Mesothelial cell of epicardium (in vitro differentiated cells): ENCODE results near the gene CA11. TPM values are rescaled to one million over a fixed set of nuclear protein-coding genes. Genes with fewer than 3 reads are reported as not detected.
"Not testable (repeated sequence)": the region's sequence is repeated elsewhere in the genome, so short reads cannot be mapped to it uniquely, and the experiment has no call there.

ENCODE experiments used
- DNase-seq, 2 experiments: peaks; one replicate each; pipeline ENCODE4 v3.0.0; 2021; ENCODE audit warnings: low spot score in 2 of 2; ENCODE audit not compliant: unreplicated experiment in 2 of 2
- H3K27ac Mint-ChIP-seq: 2 replicates; pipeline ENCODE4 v1.8.0; 2021; ENCODE audit warnings: mixed read lengths
- H3K27me3 Mint-ChIP-seq: 2 replicates; pipeline ENCODE4 v1.8.0; 2021; ENCODE audit warnings: low read depth, mixed read lengths
- H3K36me3 Mint-ChIP-seq: 2 replicates; pipeline ENCODE4 v1.8.0; 2021; ENCODE audit warnings: mixed read lengths
- H3K4me1 Mint-ChIP-seq: 2 replicates; pipeline ENCODE4 v1.8.0; 2021; ENCODE audit warnings: mixed read lengths
- H3K4me3 Mint-ChIP-seq: 2 replicates; pipeline ENCODE4 v1.8.0; 2021; ENCODE audit warnings: mild to moderate bottlenecking, moderate library complexity, mixed read lengths
- H3K9me3 Mint-ChIP-seq: 2 replicates; pipeline ENCODE4 v1.8.0; 2021; ENCODE audit warnings: mixed read lengths
- total RNA-seq: library from RNA; stranded (reverse); gene quantifications from 3 replicates; pipeline ENCODE4 v1.2.1, GENCODE V29; 2021
- TF ChIP-seq, protein P1 (sequence below): fragments of 200-600 bp; sonication (generic); IDR thresholded peaks from one replicate; pipeline ENCODE4 v1.5.0; 2021; ENCODE audit warnings: antibody characterized with exemption; ENCODE audit not compliant: unreplicated experiment

CA11 gene
- total RNA-seq, 1 donor from 2014 or later: 48.2 TPM

DNA sequence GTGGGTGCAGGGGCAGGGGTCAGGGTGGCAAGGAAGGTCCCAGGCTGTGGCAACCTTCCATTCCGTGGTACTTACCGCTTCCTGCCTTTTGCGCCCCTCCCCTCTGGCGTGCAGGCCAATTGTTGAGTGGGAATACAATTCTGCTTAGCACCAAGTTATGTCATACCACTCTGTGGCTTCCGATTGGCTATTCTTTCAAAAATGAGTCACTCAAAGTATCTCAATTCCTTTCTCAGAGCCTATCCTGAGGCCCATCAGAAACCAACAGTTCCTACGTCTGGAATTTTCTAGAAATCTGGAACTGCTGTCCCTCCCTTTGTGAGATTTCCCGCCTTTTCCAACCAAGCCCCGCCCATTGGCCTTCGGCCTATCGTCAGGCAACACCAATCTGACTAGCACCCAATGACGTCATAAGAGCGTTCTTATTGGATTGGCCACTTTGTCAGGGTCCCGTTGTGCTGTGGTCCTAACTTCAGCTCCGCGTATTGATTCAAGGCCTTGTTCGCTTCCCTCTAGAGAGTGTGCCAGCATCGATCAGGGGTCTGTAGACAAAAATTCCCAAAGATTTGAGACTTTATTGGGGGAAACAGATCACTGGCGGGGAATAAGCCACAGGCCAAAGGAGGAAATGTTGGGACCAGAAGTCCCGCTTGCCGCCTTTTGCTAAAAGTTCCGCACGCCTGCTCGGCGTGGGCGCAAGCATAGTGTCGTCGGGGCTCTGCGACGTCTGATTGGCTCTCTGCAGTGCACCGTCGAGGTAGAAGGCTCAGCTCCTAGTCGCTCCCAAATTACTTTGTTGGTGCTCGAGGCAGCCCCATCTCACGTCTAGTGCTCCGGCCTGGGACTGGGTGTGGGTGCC lies 15.1 kb upstream of the CA11 start:
- Mint-ChIP-seq H3K27me3 (no peaks in the 10 kb centered on the region), H3K9me3 (no peaks in the 10 kb centered on the region), H3K27ac (peak overlapping the region; percentile 27), H3K36me3 (no peaks in the 10 kb centered on the region), H3K4me3 (no peak overlapping the region), H3K4me1 (peaks cover 10% of the 10 kb centered on the region)
- TF ChIP-seq, protein P1, sequence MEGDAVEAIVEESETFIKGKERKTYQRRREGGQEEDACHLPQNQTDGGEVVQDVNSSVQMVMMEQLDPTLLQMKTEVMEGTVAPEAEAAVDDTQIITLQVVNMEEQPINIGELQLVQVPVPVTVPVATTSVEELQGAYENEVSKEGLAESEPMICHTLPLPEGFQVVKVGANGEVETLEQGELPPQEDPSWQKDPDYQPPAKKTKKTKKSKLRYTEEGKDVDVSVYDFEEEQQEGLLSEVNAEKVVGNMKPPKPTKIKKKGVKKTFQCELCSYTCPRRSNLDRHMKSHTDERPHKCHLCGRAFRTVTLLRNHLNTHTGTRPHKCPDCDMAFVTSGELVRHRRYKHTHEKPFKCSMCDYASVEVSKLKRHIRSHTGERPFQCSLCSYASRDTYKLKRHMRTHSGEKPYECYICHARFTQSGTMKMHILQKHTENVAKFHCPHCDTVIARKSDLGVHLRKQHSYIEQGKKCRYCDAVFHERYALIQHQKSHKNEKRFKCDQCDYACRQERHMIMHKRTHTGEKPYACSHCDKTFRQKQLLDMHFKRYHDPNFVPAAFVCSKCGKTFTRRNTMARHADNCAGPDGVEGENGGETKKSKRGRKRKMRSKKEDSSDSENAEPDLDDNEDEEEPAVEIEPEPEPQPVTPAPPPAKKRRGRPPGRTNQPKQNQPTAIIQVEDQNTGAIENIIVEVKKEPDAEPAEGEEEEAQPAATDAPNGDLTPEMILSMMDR: no peak
- DNase-seq: peak in 1 of 2 experiments; percentile 67

DNA sequence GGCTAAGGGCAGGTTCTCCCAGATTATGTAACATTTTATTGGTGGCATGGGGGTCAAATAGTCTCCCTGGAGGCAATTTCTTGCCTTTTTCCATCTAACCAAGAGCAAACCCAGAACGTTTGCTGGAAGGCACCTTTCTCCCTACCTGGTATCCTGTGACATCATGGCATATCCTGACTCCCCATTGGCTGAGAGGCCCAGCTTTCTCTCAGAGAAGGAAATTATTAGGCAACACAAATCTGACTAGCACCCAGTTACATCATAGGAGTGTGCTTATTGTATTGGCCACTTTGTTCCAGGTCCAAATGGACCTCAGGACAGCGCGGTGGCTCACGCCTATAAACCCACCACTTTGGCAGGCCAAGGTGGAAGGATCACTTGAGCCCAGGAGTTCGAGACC lies 13.8 kb upstream of the CA11 start:
- no peak for DNase-seq
- Mint-ChIP-seq H3K27ac (no peak overlapping the region), H3K36me3 (no peaks in the 10 kb centered on the region), H3K9me3 (no peaks in the 10 kb centered on the region), H3K4me3 (no peak overlapping the region), H3K4me1 (peaks cover 12% of the 10 kb centered on the region), H3K27me3 (no peaks in the 10 kb centered on the region)
- TF ChIP-seq, protein P1: no peak

DNA sequence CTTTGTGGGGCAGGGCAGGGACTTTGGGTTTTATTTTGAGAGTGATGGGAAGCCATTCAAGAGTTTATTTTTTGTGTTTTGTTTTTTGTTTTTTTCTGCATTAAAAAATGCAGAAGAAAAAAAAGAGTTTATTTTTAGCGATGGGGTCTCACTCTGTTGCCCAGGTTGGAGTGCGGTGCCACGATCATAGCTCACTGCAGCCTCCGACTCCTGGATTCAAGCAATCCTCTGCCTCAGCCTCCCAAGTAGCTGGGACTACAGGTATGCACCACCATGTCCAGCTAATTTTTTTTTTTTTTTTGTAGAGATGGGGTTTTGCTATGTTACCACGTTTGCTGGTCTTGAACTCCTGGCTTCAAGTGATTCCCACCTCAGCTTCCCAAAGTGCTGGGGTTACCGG lies 12.5 kb upstream of the CA11 start:
- no peak for DNase-seq
- no peaks in the 10 kb centered on the region for H3K27me3 Mint-ChIP-seq
- TF ChIP-seq, protein P1: no peak
- no peak overlapping the region for H3K4me3 Mint-ChIP-seq
- H3K36me3 Mint-ChIP-seq: no peaks in the 10 kb centered on the region
- H3K9me3 Mint-ChIP-seq: no peaks in the 10 kb centered on the region
- peaks cover 18% of the 10 kb centered on the region for H3K4me1 Mint-ChIP-seq
- H3K27ac Mint-ChIP-seq: no peak overlapping the region

DNA sequence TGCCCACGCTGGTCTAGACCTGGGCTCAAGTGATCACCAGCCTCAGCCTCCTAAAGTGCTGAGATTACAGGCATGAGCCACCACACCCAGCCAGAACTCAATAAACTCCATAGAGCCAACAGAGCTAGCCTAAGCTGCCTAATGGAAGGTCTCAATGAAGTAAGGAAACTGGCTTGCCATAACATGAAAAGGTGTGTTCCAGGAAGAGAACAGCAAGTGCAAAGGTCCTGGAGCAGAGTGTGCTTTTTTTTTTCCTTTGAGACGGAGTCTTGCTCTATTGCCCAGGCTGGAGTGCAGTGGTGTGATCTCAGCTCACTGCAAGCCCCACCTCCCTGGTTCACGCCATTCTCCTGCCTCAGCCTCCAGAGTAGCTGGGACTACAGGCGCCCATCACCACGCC lies 11.8 kb upstream of the CA11 start:
- H3K27me3 Mint-ChIP-seq: not testable (repeated sequence)
- peaks cover 18% of the 10 kb centered on the region for H3K4me1 Mint-ChIP-seq

GRCh38 chr19:48656840-48657474 lies 11.0 kb upstream of the CA11 start:
- DNase-seq: no peak
- no peaks in the 10 kb centered on the region for H3K27me3 Mint-ChIP-seq
- H3K36me3 Mint-ChIP-seq: no peaks in the 10 kb centered on the region
- no peaks in the 10 kb centered on the region for H3K9me3 Mint-ChIP-seq
- TF ChIP-seq, protein P1: no peak
- no peak overlapping the region for H3K4me3 Mint-ChIP-seq
- H3K4me1 Mint-ChIP-seq: peaks cover 18% of the 10 kb centered on the region
- H3K27ac Mint-ChIP-seq: peak overlapping the region; percentile 8

More for the DNA sequence above, 11.8 kb upstream of the CA11 start:
- not testable (repeated sequence) for H3K27ac Mint-ChIP-seq, DNase-seq, H3K4me3 Mint-ChIP-seq, H3K9me3 Mint-ChIP-seq, H3K36me3 Mint-ChIP-seq
